Tibial artery (tissue), 4 donors: ENCODE results near the gene N4BP3.
A peak's percentile ranks its signal among the peaks of the same experiment; 100 is the strongest.

Source experiments
- DNase-seq, 2 donors: peaks; one replicate each; pipeline ENCODE4 v3.0.0-alpha.2; 2019
- H3K27ac ChIP-seq, 2 donors: fragments of 200-600 bp; sonication (generic) in 1 of 2; 1 replicate in 1 of 2; 2 replicates in 1 of 2; pipeline ENCODE4 v1.5.1; 2018 to 2019; ENCODE audit warnings: mild to moderate bottlenecking in 1 of 2
- H3K27me3 ChIP-seq, 2 donors: fragments of 200-600 bp; sonication (generic) in 1 of 2; one replicate each; pipeline versions ENCODE4 v1.5.1 to v1.6.0; 2016 to 2019
- H3K36me3 ChIP-seq, 3 donors: fragments of 200-600 bp; sonication (generic) in 2 of 3; one replicate each; pipeline ENCODE4 v1.5.1; 2016 to 2019; ENCODE audit warnings: mild to moderate bottlenecking in 2 of 3
- H3K4me1 ChIP-seq, 4 donors: fragments of 200-600 bp; sonication (generic) in 2 of 4; 1 replicate in 3 of 4; 2 replicates in 1 of 4; pipeline ENCODE4 v1.5.1; 2016 to 2019
- H3K4me3 ChIP-seq, 2 donors: fragments of 200-600 bp; sonication (generic) in 1 of 2; 1 replicate in 1 of 2; 2 replicates in 1 of 2; pipeline ENCODE4 v1.5.1; 2018 to 2019; ENCODE audit warnings: mild to moderate bottlenecking in 2 of 2
- H3K9me3 ChIP-seq, 3 donors: fragments of 200-600 bp; sonication (generic) in 1 of 3; one replicate each; pipeline ENCODE4 v1.5.1; 2016 to 2019
- CTCF ChIP-seq, 2 experiments: fragments of 200-600 bp in 1 of 2; fragments of 450-650 bp in 1 of 2; IDR thresholded peaks; one replicate each; pipeline ENCODE4 v1.5.1; 2017 to 2019; ENCODE audit warnings: antibody characterized with exemption in 2 of 2, mild to moderate bottlenecking in 1 of 2, moderate library complexity in 1 of 2
- intact Hi-C: fragments of 100-400 bp; cut with DNase I; formaldehyde crosslinking; loops from one replicate; pipeline ENCODE4 v1.15.0; 2023; ENCODE audit warnings: low total_unique reads

Gene N4BP3

GRCh38 chr5:178120607-178121357 lies 7.5 kb downstream of the N4BP3 start:
- DNase-seq = no peak
- intact Hi-C loops = no loop called here
- H3K27ac ChIP-seq = no peak overlapping the region

GRCh38 chr5:178121391-178122276 lies 8.3 kb downstream of the N4BP3 start:
- Histone ChIP-seq H3K9me3 (no peaks in the 10 kb centered on the region), H3K27ac (no peak overlapping the region), H3K27me3 (peaks cover 0 to 70% of the 10 kb centered on the region in 2 donors), H3K4me3 (no peak overlapping the region), H3K36me3 (peaks cover 0 to 7% (median 0%) of the 10 kb centered on the region in 3 donors), H3K4me1 (peaks cover 0 to 18% (median 4%) of the 10 kb centered on the region in 4 donors)
- no peak for TF ChIP-seq CTCF (IDR thresholded peaks at IDR 0.05)
- no peak for DNase-seq
- intact Hi-C loops = no loop called here

More at GRCh38 chr5:178120607-178121357, 7.5 kb downstream of the N4BP3 start:
- no peaks in the 10 kb centered on the region for H3K9me3 ChIP-seq
- peaks cover 0 to 7% (median 0%) of the 10 kb centered on the region in 3 donors for H3K36me3 ChIP-seq
- H3K4me3 ChIP-seq = no peak overlapping the region
- H3K4me1 ChIP-seq = peaks cover 0 to 20% (median 4%) of the 10 kb centered on the region in 4 donors
- peak in 1 of 2 experiments; percentile 4 for TF ChIP-seq CTCF (IDR thresholded peaks at IDR 0.05)
- H3K27me3 ChIP-seq = peaks cover 0 to 78% of the 10 kb centered on the region in 2 donors

- H3K4me1 ChIP-seq = peaks cover 0 to 18% (median 4%) of the 10 kb centered on the region in 4 donors
- no peaks in the 10 kb centered on the region for H3K9me3 ChIP-seq
- intact Hi-C loops = no loop called here
- no peak for DNase-seq
- H3K36me3 ChIP-seq = peaks cover 0 to 7% (median 0%) of the 10 kb centered on the region in 3 donors
- H3K27me3 ChIP-seq = peaks cover 0 to 63% of the 10 kb centered on the region in 2 donors
- TF ChIP-seq CTCF (IDR thresholded peaks at IDR 0.05) = no peak
- H3K27ac ChIP-seq = no peak overlapping the region
- no peak overlapping the region for H3K4me3 ChIP-seq
Observed at GRCh38 chr5:178122346-178122745, 9.0 kb downstream of the N4BP3 start.

GRCh38 chr5:178123094-178123965 lies 10.0 kb downstream of the N4BP3 start:
- Histone ChIP-seq H3K9me3 (no peaks in the 10 kb centered on the region), H3K36me3 (peaks cover 0 to 7% (median 0%) of the 10 kb centered on the region in 3 donors), H3K27me3 (peaks cover 0 to 54% of the 10 kb centered on the region in 2 donors), H3K27ac (no peak overlapping the region), H3K4me3 (no peak overlapping the region), H3K4me1 (peaks cover 0 to 18% (median 4%) of the 10 kb centered on the region in 4 donors)
- intact Hi-C loops = no loop called here
- TF ChIP-seq CTCF (IDR thresholded peaks at IDR 0.05) = no peak
- DNase-seq = no peak
